Measurements from ENCODE around the gene NOB1.

Gene NOB1

GRCh38 chr16:69718111-69718764 is 36.5 kb downstream of the NOB1 start:
- DNase-seq = no peak

GRCh38 chr16:69717066-69717465 is 37.7 kb downstream of the NOB1 start:
- no peak for DNase-seq

- no peak for DNase-seq
These were observed 41.7 kb downstream of the NOB1 start for GRCh38 chr16:69712914-69713581.

DNA sequence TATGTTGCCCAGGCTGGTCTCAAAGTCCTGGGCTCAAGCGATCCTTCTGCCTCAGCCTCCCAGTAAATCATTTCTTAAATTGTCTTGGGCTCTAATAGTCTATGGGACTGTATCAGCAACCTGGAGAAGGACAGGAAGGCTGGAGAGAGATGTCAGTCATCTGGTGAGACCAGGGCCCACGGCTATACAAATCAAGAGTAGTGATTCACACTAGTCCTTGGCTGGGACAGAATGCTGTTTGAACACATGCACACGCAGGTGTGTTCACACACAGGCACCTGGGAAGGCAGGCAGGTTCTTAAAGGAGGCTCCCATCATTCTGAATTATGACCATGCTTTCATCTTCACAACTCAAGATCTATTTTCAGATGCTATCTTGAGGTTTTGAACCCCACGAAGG is 42.4 kb downstream of the NOB1 start:
- DNase-seq = no peak

GRCh38 chr16:69711115-69711740 is 43.5 kb downstream of the NOB1 start:
- no peak for DNase-seq

DNA sequence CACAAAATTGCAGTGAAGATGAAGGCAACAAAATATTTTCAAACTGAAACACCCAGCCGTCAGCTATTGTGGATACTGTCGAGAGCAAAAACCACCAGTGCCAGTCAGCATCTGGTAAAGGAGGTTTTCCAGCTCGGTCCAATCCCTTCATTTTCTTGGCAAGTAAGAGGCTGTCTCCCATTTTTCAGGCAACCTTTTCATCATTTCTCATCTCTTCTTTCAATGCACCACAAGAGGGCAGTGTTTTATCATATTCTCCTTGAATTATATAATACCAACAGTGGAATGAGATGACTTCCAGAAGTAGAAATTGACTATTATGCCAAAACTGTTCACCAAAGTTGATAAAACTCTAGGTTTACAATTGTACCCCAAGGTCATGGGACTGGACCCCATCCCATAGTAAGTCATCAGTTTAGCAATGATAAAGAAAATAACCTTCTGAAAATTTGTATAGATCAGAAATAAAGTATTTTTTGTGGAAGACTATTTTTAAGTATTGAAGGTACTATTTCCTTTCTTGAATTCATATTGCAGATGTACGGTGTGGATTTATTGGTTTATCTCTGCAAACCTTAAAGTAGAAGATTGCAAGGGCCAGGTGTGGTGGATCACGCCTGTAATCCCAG is 45.2 kb downstream of the NOB1 start:
- peak; percentile 67 for DNase-seq

- no peak for DNase-seq
These were observed 46.6 kb downstream of the NOB1 start for GRCh38 chr16:69707920-69708683.

GRCh38 chr16:69706975-69707340 is 47.8 kb downstream of the NOB1 start:
- no peak for DNase-seq

DNA sequence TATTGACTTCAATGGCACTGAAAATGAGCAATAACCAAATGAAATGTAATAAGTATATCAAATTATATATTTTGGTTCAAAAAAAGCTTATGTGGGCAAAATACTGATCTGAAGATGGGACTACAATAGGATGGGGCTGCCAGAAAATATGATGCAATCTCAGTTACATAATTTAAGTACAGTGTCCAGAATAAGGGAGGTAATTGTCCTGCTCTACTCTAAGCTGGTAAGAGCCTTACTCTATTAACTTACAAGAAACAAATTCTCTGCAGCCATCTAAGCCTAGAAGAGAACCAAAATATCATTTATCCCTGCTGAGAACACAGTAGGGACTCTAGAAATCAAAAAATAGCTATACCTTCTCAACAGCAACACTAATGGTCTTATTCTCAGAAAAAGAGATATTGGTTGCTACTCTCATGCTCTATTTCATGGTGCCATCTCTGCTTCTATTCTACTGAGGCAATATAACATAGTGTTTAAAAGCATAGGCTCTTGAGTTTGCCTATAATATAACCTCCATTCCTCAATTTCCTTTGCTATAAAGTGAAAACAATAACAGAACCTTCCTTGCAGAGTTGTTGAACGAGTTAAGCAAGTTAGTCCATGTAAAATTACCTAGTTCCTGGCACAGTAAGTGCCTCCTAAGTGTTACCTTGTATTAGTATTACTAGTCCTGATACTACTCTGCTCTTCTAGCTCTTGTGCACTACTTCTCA is 48.3 kb downstream of the NOB1 start:
- no peak for DNase-seq

- DNase-seq = no peak
These were observed 51.1 kb downstream of the NOB1 start for GRCh38 chr16:69703638-69704037.

DNA sequence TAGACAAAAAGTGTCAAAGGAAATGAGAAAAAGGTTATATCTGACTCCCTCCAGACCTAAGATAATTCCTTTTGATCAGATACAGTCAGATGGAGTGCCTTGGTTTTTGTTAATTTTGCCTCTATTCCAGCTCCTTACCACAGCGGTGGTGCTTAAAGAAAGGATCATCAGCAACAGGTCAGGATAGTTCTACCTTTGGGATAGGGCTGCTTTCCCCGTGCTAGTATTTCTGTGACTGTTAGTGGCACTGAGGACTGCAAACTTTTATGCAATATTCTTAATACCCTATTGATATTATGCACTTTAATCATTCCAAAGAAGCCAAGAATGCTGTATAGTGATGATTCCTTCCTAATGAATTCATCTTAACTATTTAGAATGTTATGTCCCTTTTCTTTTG is 52.9 kb downstream of the NOB1 start:
- no peak for DNase-seq

GRCh38 chr16:69701452-69701851 is 53.3 kb downstream of the NOB1 start:
- no peak for DNase-seq

GRCh38 chr16:69699915-69700314 is 54.8 kb downstream of the NOB1 start:
- DNase-seq = no peak

- no peak for DNase-seq
These were observed 56.3 kb downstream of the NOB1 start for GRCh38 chr16:69698404-69698803.

DNA sequence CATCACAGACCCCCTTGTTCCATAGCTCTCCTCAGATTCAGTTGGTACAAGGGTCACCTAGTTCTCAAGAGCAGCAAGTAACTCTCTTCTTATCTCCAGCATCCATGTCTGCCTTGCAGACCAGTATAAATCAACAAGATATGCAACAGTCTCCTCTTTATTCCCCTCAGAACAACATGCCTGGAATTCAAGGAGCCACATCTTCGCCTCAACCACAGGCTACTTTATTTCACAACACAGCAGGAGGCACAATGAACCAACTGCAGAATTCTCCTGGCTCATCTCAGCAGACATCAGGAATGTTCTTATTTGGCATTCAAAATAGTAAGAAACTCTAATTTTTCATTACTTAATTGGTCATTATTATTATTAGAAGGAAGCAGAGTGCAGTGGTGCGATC is 60.8 kb downstream of the NOB1 start:
- no peak for DNase-seq

DNA sequence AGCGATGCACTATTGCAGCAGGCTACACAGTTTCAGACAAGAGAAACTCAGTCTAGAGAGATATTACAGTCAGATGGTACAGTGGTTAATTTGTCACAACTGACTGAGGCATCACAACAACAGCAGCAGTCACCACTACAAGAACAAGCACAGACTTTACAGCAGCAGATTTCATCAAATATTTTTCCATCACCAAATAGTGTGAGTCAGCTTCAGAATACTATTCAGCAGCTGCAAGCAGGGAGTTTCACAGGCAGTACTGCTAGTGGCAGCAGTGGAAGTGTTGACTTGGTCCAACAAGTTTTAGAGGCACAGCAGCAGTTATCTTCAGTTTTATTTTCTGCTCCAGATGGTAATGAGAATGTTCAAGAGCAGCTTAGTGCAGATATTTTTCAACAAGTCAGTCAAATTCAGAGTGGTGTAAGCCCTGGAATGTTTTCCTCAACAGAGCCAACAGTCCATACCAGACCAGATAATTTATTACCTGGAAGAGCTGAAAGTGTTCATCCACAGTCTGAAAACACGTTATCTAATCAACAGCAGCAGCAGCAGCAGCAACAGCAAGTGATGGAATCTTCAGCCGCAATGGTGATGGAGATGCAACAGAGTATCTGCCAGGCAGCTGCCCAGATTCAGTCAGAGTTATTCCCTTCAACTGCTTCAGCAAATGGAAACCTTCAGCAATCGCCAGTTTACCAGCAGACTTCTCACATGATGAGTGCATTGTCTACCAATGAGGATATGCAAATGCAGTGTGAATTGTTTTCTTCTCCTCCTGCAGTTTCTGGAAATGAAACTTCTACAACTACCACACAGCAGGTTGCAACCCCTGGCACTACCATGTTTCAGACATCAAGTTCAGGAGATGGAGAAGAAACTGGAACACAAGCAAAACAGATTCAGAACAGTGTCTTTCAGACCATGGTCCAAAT is 62.5 kb downstream of the NOB1 start:
- no peak for DNase-seq
